ENCODE data around the gene FAF1.

- no peak for TF ChIP-seq GATA3 (IDR thresholded peaks at IDR 0.05; ENCODE audit: low read depth, low read length)
- TF ChIP-seq GATA2 (IDR thresholded peaks at IDR 0.05; ENCODE audit: low read depth, low read length): no peak
These were observed 118.2 kb downstream of the FAF1 start for GRCh38 chr1:50841791-50842387.

All from SH-SY5Y (cell line).